HUES48 (cell line): ENCODE results near the gene RADIL.

Experiments
- H3K27ac ChIP-seq: one replicate; pipeline ENCODE4 v1.7.0; 2013; ENCODE audit warnings: low read depth, low read length, inconsistent platforms
- H3K27me3 ChIP-seq: 2 replicates; pipeline ENCODE4 v1.6.1; 2013; ENCODE audit warnings: mild to moderate bottlenecking, low read length; ENCODE audit not compliant: control insufficient read depth, insufficient read depth
- H3K36me3 ChIP-seq: 2 replicates; pipeline ENCODE4 v1.6.1; 2013; ENCODE audit warnings: low read length; ENCODE audit not compliant: control insufficient read depth, insufficient read depth
- H3K4me1 ChIP-seq: 2 replicates; pipeline ENCODE4 v1.6.1; 2013; ENCODE audit warnings: mild to moderate bottlenecking, low read length; ENCODE audit not compliant: control insufficient read depth, insufficient read depth
- H3K4me3 ChIP-seq: 2 replicates; pipeline ENCODE4 v1.5.1; 2013; ENCODE audit warnings: mild to moderate bottlenecking, low read depth, low read length
- H3K9ac ChIP-seq: 2 replicates; pipeline ENCODE4 v1.6.1; 2013; ENCODE audit warnings: mild to moderate bottlenecking, low read depth, low read length, moderate library complexity
- H3K9me3 ChIP-seq: 2 replicates; pipeline ENCODE4 v1.6.1; 2013; ENCODE audit warnings: low read length; ENCODE audit not compliant: control insufficient read depth, insufficient read depth

Gene RADIL

DNA sequence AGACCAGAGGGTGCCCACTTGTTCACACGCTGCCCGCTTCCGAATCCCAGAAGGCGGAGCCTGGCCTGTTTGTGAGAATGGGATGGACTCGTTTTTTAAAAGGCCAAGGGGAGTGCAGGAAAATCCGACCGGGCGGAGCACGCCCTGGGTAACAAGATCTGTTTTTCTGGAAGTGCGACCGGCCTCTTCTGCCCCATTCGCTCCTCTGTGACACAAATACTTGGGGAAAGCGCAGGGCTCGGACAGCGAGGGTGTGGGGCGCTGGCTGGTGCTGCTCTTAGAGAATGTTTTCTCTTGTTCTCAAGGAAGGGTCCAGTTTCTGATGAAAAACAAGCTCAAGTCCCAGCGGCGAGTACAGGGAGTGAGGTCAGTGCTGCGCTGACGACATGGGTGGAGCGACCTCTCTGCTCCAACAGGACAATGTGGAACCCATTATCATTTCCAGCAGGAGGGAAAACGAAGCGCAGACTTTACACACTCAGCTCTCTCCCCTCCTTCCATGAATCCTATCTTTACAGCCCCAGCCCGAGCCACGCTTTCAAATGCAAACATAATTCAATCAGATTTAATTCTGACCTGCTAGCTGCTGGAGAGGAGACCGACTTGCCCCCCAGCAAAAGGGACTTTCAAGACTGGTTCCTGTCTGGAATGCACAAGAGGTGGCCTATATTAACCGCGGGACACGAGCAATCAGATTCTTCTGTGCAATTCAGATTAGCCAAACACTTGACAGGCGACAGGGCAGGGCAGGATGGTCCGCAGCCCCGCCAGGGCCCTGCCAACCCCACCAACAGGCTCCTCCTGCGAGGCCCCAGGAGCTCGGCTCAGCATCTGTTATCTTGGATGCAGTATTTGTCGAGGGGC is 1.1 kb downstream of the RADIL start:
- peaks cover 1% of the 10 kb centered on the region; the same call in 1 of the 2 replicates for H3K36me3 ChIP-seq
- H3K9me3 ChIP-seq, result no peaks in the 10 kb centered on the region
- H3K4me1 ChIP-seq, result peaks cover 3% of the 10 kb centered on the region; the same call in 1 of the 2 replicates
- peak overlapping the region; percentile 46; the same call in 1 of the 2 replicates for H3K9ac ChIP-seq
- H3K4me3 ChIP-seq, result peak overlapping the region; percentile 79
- H3K27ac ChIP-seq, result peak overlapping the region; percentile 76
- H3K27me3 ChIP-seq, result peaks cover 5% of the 10 kb centered on the region; the same call in 1 of the 2 replicates

DNA sequence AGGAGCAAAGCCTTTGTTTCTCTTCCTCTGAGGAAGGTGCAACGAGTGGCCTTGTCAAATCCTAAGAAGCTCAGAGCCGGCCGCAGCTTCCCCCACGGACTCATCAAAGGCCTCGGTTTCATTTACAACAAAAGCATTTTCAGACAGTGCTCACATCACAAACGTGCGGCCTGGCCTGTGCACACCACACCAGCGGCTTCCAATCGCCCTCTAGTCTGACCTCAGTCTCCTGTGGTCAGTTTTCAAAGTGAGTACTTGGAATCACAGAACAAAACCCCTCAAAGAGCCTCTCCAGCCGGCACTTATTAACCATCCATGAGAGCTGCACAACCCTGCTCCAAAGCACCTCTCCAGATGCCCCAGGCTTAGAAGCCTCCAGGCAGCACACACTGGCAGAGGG is 3.3 kb downstream of the RADIL start:
- H3K27ac ChIP-seq, result no peak overlapping the region
- H3K4me3 ChIP-seq, result no peak overlapping the region
- peaks cover 3% of the 10 kb centered on the region; the same call in 1 of the 2 replicates for H3K4me1 ChIP-seq
- no peak overlapping the region for H3K9ac ChIP-seq
- peaks cover 5% of the 10 kb centered on the region; the same call in 1 of the 2 replicates for H3K27me3 ChIP-seq
- H3K36me3 ChIP-seq, result peaks cover 7% of the 10 kb centered on the region
- H3K9me3 ChIP-seq, result no peaks in the 10 kb centered on the region

DNA sequence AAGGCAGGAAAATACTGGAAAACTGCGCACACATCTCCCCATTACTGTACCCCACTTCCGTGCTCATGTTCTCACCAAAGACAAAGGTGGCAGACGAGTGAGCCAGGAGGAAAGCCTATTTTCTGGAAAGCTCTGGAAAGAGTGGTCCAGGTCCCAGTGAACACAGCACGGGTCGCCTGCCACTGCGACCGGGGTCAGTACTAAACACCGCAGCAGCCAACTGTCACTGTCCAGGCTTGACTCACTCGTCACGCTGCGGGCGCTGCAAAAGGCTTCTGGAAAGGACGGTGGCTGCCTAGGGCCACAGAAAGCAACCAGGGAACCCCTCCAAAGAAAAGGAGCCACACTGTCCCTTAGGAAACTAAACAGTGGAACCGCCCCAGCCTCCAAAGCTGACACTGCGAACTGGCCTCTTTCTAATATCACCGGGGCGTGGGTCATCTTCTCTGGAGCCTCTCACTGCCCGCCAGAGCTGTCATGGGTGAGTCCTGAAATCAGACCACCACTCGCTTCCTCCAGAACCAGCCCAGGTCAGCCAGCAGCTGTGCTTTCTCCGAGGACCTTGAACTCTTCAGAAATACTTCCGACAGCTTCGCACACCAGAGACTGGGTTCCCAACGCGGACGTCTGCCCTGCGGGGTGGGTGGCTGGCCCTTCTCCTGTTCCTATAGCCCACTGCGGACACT is 4.0 kb downstream of the RADIL start:
- Histone ChIP-seq H3K4me3 (no peak overlapping the region), H3K4me1 (peaks cover 3% of the 10 kb centered on the region; the same call in 1 of the 2 replicates), H3K9ac (no peak overlapping the region), H3K9me3 (no peaks in the 10 kb centered on the region), H3K27ac (no peak overlapping the region), H3K36me3 (peaks cover 7% of the 10 kb centered on the region), H3K27me3 (peaks cover 5% of the 10 kb centered on the region; the same call in 1 of the 2 replicates)

DNA sequence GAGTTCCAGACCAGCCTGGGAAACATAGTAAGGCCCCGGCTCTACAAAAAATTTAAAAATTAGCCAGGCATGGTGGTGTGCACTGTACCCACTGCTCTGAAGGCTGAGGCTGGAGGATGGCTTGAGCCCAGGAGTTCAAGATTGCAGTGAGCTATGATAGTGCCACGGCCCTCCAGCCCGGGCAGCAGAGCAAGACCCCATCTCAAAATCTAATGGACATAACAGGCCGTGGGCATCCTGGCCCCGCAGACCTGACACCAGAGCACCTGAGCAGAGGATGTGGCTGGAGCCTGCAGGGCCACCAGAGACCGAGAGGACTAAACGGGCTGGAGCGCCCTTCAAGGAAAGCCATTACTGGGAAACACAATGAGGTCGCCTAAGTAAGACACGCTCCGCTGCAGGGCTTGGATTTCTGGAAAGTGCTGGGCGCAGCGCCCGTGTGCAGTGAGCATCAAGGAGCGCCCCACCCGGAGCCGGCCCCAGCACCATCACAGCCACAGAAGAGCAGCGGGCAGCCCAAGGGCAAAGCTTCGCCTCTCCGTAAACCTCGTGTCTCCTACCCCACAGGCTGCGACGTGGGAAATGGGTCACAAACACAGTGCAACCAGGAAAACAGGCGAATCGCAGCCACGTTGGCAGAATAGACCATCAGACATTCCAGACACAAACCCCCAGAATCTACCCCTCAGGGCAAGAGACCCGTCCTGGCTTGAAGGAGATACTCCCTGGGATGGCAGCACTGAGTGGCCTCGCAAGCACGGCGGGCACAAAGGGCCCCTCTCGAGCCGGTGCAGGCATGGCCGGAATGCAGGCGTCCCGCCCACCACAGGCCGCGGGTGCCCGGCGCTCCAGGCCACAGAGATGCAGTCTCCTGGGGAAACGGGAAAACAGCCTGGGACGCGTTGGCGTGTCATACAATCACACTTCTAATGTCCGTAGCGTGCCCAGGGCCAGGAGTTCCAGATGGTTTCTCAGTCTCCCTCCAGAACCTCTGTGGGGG is 4.9 kb downstream of the RADIL start:
- Histone ChIP-seq H3K9ac (no peak overlapping the region), H3K27me3 (peaks cover 5% of the 10 kb centered on the region; the same call in 1 of the 2 replicates), H3K9me3 (no peaks in the 10 kb centered on the region), H3K4me1 (peaks cover 3% of the 10 kb centered on the region; the same call in 1 of the 2 replicates), H3K36me3 (peaks cover 7% of the 10 kb centered on the region), H3K4me3 (no peak overlapping the region), H3K27ac (no peak overlapping the region)

DNA sequence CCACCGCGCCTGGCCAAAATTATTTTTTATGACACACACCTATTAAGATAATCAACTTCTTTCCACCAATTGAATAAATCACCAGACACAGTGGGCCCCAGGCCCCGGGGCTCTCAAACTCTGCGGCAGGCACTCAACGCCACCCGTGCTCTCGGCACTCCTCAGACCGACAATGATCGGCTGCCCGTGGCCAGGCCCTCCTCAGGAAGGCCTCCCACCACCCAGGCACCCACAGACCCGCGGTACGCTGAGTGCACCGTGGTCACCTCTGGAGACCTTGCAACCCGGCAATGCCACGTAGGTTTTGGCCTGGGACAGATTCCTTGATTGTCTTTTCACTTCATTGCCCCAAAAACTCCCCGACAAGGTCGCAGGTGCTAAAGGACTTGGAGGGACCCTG is 6.9 kb downstream of the RADIL start:
- Histone ChIP-seq H3K27ac (no peak overlapping the region), H3K36me3 (peaks cover 7% of the 10 kb centered on the region)

DNA sequence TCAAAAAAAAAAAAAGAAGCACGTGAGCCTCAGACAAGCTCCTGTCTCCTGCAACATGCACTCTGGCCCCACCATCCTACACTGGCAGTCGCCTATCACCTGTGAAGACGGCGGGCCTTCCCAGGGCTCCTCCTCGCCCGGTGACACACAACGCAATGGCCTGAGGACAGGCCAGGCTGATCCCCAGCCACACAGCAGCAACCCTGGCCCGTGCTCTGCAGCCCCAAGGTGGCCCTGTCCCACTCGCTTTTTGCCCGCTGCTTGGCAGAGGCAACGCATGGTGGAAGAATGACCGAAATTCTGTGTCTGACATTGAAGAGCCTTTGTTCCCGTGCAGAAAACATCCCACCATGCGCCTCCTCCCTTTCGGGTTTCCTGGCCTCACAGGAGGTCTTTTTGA is 8.1 kb downstream of the RADIL start:
- Histone ChIP-seq H3K36me3 (peaks cover 7% of the 10 kb centered on the region), H3K27me3 (no peaks in the 10 kb centered on the region), H3K9me3 (no peaks in the 10 kb centered on the region), H3K4me1 (no peaks in the 10 kb centered on the region), H3K4me3 (no peak overlapping the region), H3K27ac (no peak overlapping the region), H3K9ac (no peak overlapping the region)

More for the DNA sequence above, 6.9 kb downstream of the RADIL start:
- H3K9ac ChIP-seq, result no peak overlapping the region
- H3K4me3 ChIP-seq, result no peak overlapping the region
- H3K27me3 ChIP-seq, result no peaks in the 10 kb centered on the region
- no peaks in the 10 kb centered on the region for H3K4me1 ChIP-seq
- no peaks in the 10 kb centered on the region for H3K9me3 ChIP-seq

DNA sequence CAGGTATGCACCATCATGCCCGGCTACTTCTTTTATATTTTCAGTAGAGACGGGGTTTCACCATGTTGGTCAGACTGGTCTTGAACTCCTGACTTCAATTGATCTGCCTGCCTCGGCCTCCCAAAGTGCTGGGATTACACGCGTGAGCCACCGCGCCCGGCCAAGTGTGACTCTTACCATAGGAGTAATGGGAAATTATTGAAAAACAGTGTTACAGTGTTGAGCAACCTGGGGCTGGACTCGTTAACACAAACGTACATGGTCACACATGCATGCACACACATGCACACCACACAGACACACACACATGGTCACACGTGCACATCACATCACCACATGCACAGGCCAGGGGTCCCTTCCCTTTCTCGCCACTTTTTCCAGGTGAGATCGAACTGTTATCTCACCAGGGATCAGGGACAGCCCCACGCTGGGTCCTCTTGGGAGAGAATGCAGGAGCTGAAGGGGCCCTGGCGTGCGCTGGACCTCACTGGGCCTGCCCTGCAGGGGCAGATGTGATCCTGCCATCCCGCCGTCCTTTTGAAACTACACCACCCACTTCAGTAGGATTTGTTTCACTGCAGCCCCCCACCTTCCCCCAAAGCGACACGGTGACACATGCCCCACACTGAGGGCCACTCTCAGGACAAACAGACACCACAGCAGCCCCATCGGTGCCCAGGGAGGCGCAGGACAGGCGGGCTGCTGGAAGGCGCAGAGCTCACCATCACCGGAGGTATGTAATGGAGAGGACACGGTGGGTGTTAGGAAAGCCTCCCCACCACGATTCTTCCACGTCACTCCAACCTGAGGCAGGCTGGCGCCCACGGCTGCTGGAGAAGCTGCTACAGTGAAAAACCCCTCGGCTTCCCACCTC is 10.2 kb downstream of the RADIL start:
- H3K27me3 ChIP-seq, result no peaks in the 10 kb centered on the region
- H3K9me3 ChIP-seq, result no peaks in the 10 kb centered on the region
- no peak overlapping the region for H3K4me3 ChIP-seq
- H3K9ac ChIP-seq, result no peak overlapping the region
- H3K27ac ChIP-seq, result no peak overlapping the region
- peaks cover 7% of the 10 kb centered on the region for H3K36me3 ChIP-seq
- no peaks in the 10 kb centered on the region for H3K4me1 ChIP-seq

DNA sequence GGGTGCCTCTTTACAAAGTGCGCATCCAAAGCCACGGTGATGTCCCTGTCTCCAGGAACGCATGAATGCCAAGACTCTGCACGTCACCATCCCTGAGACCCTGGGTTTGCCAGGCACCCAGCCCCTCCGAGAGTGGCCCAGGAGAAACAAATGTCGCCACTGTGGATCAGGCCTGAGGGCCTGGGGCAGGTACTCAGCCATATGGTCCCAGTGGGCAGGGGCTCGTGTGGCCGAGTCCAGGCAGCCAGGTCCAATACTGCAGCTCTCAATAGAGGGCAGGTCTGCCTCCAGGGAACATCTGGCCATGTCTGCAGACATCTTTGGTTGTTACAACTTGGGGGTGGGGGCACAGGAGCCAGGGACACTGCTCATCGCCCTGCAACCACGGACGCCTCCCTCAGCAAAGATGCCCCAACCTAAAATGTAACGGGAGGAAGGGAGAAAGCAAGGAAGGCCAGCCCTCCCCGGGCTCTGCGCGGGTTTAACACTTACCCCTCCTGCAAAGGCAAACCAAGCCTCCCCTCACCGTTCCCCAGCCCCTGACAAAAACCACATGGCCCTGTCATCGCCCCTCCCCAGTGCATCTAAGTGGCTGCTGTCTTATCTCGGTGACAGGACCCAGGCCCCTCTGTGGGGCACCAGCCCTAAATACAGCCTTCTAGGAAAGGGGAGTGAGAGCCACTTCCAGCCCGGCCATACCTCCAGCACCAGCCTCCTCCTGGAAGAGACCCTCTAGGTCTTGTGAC is 11.4 kb downstream of the RADIL start:
- Histone ChIP-seq H3K27ac (no peak overlapping the region), H3K4me3 (no peak overlapping the region), H3K9ac (no peak overlapping the region), H3K36me3 (peaks cover 3% of the 10 kb centered on the region), H3K4me1 (no peaks in the 10 kb centered on the region), H3K27me3 (no peaks in the 10 kb centered on the region), H3K9me3 (no peaks in the 10 kb centered on the region)

DNA sequence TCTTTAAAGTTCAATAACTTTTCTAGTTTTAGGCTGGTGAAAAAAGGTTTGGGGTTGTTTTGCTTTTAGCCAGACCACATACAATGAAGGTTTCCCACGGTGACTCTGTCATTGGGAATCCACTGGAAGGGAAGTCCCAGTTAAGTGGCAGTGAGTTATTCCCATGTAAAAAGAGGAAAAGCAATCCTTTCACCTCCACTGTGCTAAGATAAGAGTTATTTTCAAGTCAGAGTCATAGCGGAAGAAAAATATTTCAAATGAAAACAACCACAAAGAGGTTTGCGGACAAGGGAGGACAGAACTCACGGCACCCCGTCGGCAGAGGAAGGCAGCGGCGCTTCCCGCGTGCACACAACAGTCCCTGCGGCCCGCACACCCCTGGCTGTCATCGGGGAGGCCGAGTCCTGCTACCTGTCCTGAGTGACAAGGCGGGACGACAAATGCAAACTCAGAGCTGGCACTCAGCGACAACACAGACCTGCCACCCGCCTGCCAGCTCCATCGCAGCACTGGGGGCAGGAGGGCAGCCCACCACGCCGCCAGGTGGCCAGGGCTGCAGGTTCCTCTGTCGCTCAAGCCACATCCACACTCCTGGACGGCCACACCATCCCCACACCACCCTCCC is 12.3 kb downstream of the RADIL start:
- Histone ChIP-seq H3K4me1 (no peaks in the 10 kb centered on the region), H3K27ac (no peak overlapping the region), H3K36me3 (no peaks in the 10 kb centered on the region), H3K9me3 (no peaks in the 10 kb centered on the region), H3K4me3 (no peak overlapping the region), H3K9ac (no peak overlapping the region), H3K27me3 (no peaks in the 10 kb centered on the region)
